ENCODE results near the gene CLASRP.
"Not testable (repeated sequence)": the region's sequence is repeated elsewhere in the genome, so short reads cannot be mapped to it uniquely, and the experiment has no call there.

DNA sequence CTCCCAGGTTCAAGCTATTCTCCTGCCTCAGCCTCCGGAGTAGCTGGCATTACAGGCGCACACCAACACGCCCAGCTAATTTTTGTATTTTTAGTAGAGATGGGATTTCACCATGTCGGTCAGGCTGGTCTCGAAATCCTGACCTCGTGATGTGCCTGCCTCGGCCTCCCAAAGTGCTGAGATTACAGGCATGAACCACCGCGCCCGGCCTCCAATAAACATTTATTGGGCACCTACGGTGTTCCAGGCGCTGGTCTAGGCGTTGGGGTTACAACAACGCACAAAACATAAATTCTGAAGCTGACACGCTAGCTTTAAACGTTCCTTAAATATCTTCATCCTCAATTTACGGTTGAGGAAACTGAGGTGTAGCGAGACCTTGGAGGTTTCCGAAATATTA lies 38.2 kb upstream of the CLASRP start:
- TF ChIP-seq CTCF (IDR thresholded peaks at IDR 0.05); ZFX (IDR thresholded peaks at IDR 0.05; ENCODE audit: borderline replicate concordance): not testable (repeated sequence)
